ENCODE measurements around the gene ST3GAL3.

The ST3GAL3 gene

GRCh38 chr1:43834280-43835081 lies 127.1 kb downstream of the ST3GAL3 start:
- no peaks in the 10 kb centered on the region for H3K9me3 ChIP-seq (replicated peaks in 1 of 2; ENCODE audit: control insufficient read depth in 2 of 2, insufficient read depth in 1 of 2, low read depth in 1 of 2, low read length in 2 of 2)
- H3K4me2 ChIP-seq (ENCODE audit: insufficient read depth, low read length, poor library complexity, severe bottlenecking) = no peak overlapping the region
- H3K36me3 ChIP-seq (replicated peaks in 1 of 2; ENCODE audit: control insufficient read depth in 2 of 2, insufficient read depth in 2 of 2, low read length in 2 of 2) = peaks cover 11 to 27% of the 10 kb centered on the region in 2 donors
- H4K8ac ChIP-seq (ENCODE audit: low read depth, low read length) = no peak overlapping the region
- no CpG with 5 or more reads among the region's 14 CpGs for WGBS, 2 donors (ENCODE audit: extremely low coverage in 2 of 2, insufficient read length in 2 of 2, insufficient replicate concordance in 1 of 2)
- no peak overlapping the region for H2AK5ac ChIP-seq (ENCODE audit: low read depth, low read length)
- H2BK120ac ChIP-seq (ENCODE audit: low read depth, low read length) = no peak overlapping the region
- no peak overlapping the region for H4K91ac ChIP-seq (ENCODE audit: low read depth, low read length, poor library complexity)
- no peak overlapping the region for H3K18ac ChIP-seq (ENCODE audit: low read length)
- no peak overlapping the region for H2BK12ac ChIP-seq (ENCODE audit: low read length)
- H3K4me1 ChIP-seq (ENCODE audit: control insufficient read depth in 2 of 2, insufficient read depth in 1 of 2, low read depth in 1 of 2, low read length in 2 of 2) = peaks cover 0 to 1% of the 10 kb centered on the region in 2 donors
- no peak overlapping the region for H3K27ac ChIP-seq (replicated peaks; ENCODE audit: low read length)
- no peaks in the 10 kb centered on the region for H3K27me3 ChIP-seq (ENCODE audit: control insufficient read depth in 3 of 3, insufficient read depth in 3 of 3, low read depth in 1 of 3, low read length in 3 of 3)
- H2AFZ ChIP-seq (ENCODE audit: low read length) = no peak overlapping the region
- H3K4ac ChIP-seq (ENCODE audit: low read length) = no peak overlapping the region
- H2BK15ac ChIP-seq (ENCODE audit: low read length) = no peak overlapping the region
- H3K79me1 ChIP-seq (ENCODE audit: low read depth, low read length) = no peaks in the 10 kb centered on the region
- no peak overlapping the region for H3K9ac ChIP-seq (ENCODE audit: low read depth, low read length, poor library complexity)
- no peak overlapping the region for H3K14ac ChIP-seq (ENCODE audit: low read length)
- no peak overlapping the region for H2BK5ac ChIP-seq (ENCODE audit: low read length)
- H3K4me3 ChIP-seq (ENCODE audit: low read length in 2 of 2) = no peak overlapping the region
- peak overlapping the region; percentile 4 for H3K23ac ChIP-seq (ENCODE audit: low read depth, low read length, poor library complexity)
- DNase-seq (ENCODE audit: low spot score) = no peak

DNA sequence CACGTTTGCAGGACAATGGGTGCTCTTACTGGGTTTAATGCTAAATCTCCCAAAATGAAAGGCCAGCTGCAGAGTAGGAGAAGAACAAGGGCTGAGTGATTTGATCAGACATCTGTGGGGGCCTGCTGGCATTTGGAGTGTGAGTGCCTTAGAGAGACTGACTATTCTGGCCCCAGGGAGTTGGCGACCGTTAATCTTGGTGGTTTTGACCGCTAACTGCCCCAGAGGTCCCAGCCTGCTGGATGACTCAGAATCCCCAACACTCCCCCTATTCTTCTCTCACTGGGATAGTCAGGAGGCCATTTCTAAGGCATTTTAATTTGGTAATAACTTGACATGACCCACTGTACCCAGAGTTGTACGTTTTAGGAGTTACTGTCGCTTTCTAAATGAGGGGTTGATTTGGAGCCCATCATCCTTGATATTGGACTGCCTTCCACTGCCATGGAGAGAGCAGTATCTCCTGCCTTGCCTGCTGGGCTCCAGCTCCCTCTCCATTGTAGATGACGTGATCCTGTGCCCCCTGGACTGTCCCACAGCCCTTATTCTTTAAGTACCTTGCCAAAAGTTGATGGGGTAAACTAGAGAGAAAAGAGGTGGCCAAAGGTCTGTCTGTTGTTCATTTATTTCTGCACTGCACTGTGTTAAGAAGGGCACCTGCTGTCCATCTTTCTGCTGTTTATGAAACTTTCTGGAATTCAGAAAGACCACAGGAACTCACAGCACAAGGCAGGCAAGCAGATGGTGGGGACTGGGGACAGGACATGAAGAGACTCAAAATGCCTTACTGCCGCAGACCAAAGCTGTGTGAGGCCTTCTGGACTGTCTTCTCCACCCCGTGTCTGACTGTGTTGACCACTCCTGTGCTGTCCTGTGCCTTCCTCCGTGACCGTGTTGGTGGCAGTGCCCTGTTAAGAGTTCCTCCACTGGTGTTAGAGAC lies 128.0 kb downstream of the ST3GAL3 start:
- DNase-seq (ENCODE audit: low spot score) = no peak
- Histone ChIP-seq H3K79me1 (ENCODE audit: low read depth, low read length) (no peaks in the 10 kb centered on the region), H3K18ac (ENCODE audit: low read length) (no peak overlapping the region), H3K36me3 (replicated peaks in 1 of 2; ENCODE audit: control insufficient read depth in 2 of 2, insufficient read depth in 2 of 2, low read length in 2 of 2) (peaks cover 11 to 35% of the 10 kb centered on the region in 2 donors), H3K14ac (ENCODE audit: low read length) (no peak overlapping the region), H2BK5ac (ENCODE audit: low read length) (no peak overlapping the region), H2AFZ (ENCODE audit: low read length) (no peak overlapping the region), H3K27me3 (ENCODE audit: control insufficient read depth in 3 of 3, insufficient read depth in 3 of 3, low read depth in 1 of 3, low read length in 3 of 3) (no peaks in the 10 kb centered on the region), H3K4me3 (ENCODE audit: low read length in 2 of 2) (no peak overlapping the region), H3K4ac (ENCODE audit: low read length) (no peak overlapping the region), H3K27ac (replicated peaks; ENCODE audit: low read length) (no peak overlapping the region), H2BK12ac (ENCODE audit: low read length) (no peak overlapping the region), H3K23ac (ENCODE audit: low read depth, low read length, poor library complexity) (no peak overlapping the region), H4K91ac (ENCODE audit: low read depth, low read length, poor library complexity) (no peak overlapping the region), H2BK120ac (ENCODE audit: low read depth, low read length) (no peak overlapping the region), H3K4me2 (ENCODE audit: insufficient read depth, low read length, poor library complexity, severe bottlenecking) (no peak overlapping the region), H4K8ac (ENCODE audit: low read depth, low read length) (no peak overlapping the region), H3K9ac (ENCODE audit: low read depth, low read length, poor library complexity) (no peak overlapping the region), H2AK5ac (ENCODE audit: low read depth, low read length) (no peak overlapping the region), H3K9me3 (replicated peaks in 1 of 2; ENCODE audit: control insufficient read depth in 2 of 2, insufficient read depth in 1 of 2, low read depth in 1 of 2, low read length in 2 of 2) (no peaks in the 10 kb centered on the region), H2BK15ac (ENCODE audit: low read length) (no peak overlapping the region), H3K4me1 (ENCODE audit: control insufficient read depth in 2 of 2, insufficient read depth in 1 of 2, low read depth in 1 of 2, low read length in 2 of 2) (peaks cover 0 to 1% of the 10 kb centered on the region in 2 donors)
- no CpG with 5 or more reads among the region's 11 CpGs for WGBS, 2 donors (ENCODE audit: extremely low coverage in 2 of 2, insufficient read length in 2 of 2, insufficient replicate concordance in 1 of 2)

- Histone ChIP-seq H3K14ac (ENCODE audit: low read length) (no peak overlapping the region), H3K9ac (ENCODE audit: low read depth, low read length, poor library complexity) (no peak overlapping the region), H3K18ac (ENCODE audit: low read length) (no peak overlapping the region), H2AK5ac (ENCODE audit: low read depth, low read length) (no peak overlapping the region), H2BK15ac (ENCODE audit: low read length) (no peak overlapping the region), H3K9me3 (replicated peaks in 1 of 2; ENCODE audit: control insufficient read depth in 2 of 2, insufficient read depth in 1 of 2, low read depth in 1 of 2, low read length in 2 of 2) (peaks cover 0 to 2% of the 10 kb centered on the region in 2 donors), H3K4ac (ENCODE audit: low read length) (no peak overlapping the region), H4K8ac (ENCODE audit: low read depth, low read length) (no peak overlapping the region), H2AFZ (ENCODE audit: low read length) (no peak overlapping the region), H2BK12ac (ENCODE audit: low read length) (no peak overlapping the region), H3K4me3 (ENCODE audit: low read length in 2 of 2) (no peak overlapping the region), H3K4me2 (ENCODE audit: insufficient read depth, low read length, poor library complexity, severe bottlenecking) (no peak overlapping the region), H4K91ac (ENCODE audit: low read depth, low read length, poor library complexity) (no peak overlapping the region), H3K23ac (ENCODE audit: low read depth, low read length, poor library complexity) (no peak overlapping the region), H3K36me3 (replicated peaks in 1 of 2; ENCODE audit: control insufficient read depth in 2 of 2, insufficient read depth in 2 of 2, low read length in 2 of 2) (peaks cover 11 to 41% of the 10 kb centered on the region in 2 donors), H2BK120ac (ENCODE audit: low read depth, low read length) (no peak overlapping the region), H3K4me1 (ENCODE audit: control insufficient read depth in 2 of 2, insufficient read depth in 1 of 2, low read depth in 1 of 2, low read length in 2 of 2) (peaks cover 0 to 1% of the 10 kb centered on the region in 2 donors), H3K27ac (replicated peaks; ENCODE audit: low read length) (no peak overlapping the region), H2BK5ac (ENCODE audit: low read length) (no peak overlapping the region), H3K79me1 (ENCODE audit: low read depth, low read length) (no peaks in the 10 kb centered on the region), H3K27me3 (ENCODE audit: control insufficient read depth in 3 of 3, insufficient read depth in 3 of 3, low read depth in 1 of 3, low read length in 3 of 3) (no peaks in the 10 kb centered on the region)
- no peak for DNase-seq (ENCODE audit: low spot score)
- no CpG with 5 or more reads among the region's 6 CpGs for WGBS, 2 donors (ENCODE audit: extremely low coverage in 2 of 2, insufficient read length in 2 of 2, insufficient replicate concordance in 1 of 2)
Observed at GRCh38 chr1:43836267-43836951, 129.1 kb downstream of the ST3GAL3 start.
